Gastrocnemius medialis (tissue), 4 donors: ENCODE measurements around the gene CACNA2D3. TPM values are rescaled to one million over a fixed set of nuclear protein-coding genes. Genes with fewer than 3 reads are reported as not detected.

Source experiments
- ATAC-seq, 2 donors: fragments of 150-250 bp; one replicate each; pipeline ENCODE4 v1.9.1; 2016
- DNase-seq, 2 donors: peaks; one replicate each; pipeline ENCODE4 v3.0.0-alpha.2; 2019
- H3K27ac ChIP-seq, 4 donors: fragments of 200-600 bp; sonication (generic); 1 replicate in 1 of 4; 2 replicates in 3 of 4; pipeline ENCODE4 v1.5.1; 2016 to 2018; ENCODE audit warnings: mild to moderate bottlenecking in 2 of 4, moderate library complexity in 1 of 4
- H3K27me3 ChIP-seq, 3 donors: fragments of 200-600 bp; sonication (generic) in 2 of 3; 1 replicate in 1 of 3; 2 replicates in 2 of 3; pipeline versions ENCODE4 v1.5.1 to v1.6.0; 2016 to 2019; ENCODE audit warnings: mild to moderate bottlenecking in 1 of 3, moderate library complexity in 1 of 3
- H3K36me3 ChIP-seq, 2 donors: fragments of 200-600 bp; sonication (generic) in 1 of 2; one replicate each; pipeline ENCODE4 v1.5.1; 2017 to 2018
- H3K4me1 ChIP-seq, 2 donors: fragments of 200-600 bp; sonication (generic) in 1 of 2; one replicate each; pipeline ENCODE4 v1.5.1; 2016 to 2017; ENCODE audit warnings: mild to moderate bottlenecking in 2 of 2
- H3K4me3 ChIP-seq, 4 donors: fragments of 200-600 bp; sonication (generic) in 3 of 4; 1 replicate in 1 of 4; 2 replicates in 3 of 4; pipeline ENCODE4 v1.5.1; 2016 to 2019; ENCODE audit warnings: mild to moderate bottlenecking in 2 of 4
- H3K9me3 ChIP-seq, 3 donors: fragments of 200-600 bp; sonication (generic) in 2 of 3; 1 replicate in 1 of 3; 2 replicates in 2 of 3; pipeline ENCODE4 v1.5.1; 2016 to 2019
- POLR2A ChIP-seq, 2 donors: fragments of 450-650 bp; IDR thresholded peaks; one replicate each; pipeline ENCODE4 v1.6.1; 2017; ENCODE audit warnings: antibody characterized with exemption in 2 of 2, mild to moderate bottlenecking in 2 of 2, moderate library complexity in 2 of 2
- in situ Hi-C, 4 donors: fragments of 200-750 bp; cut with MboI; loops; one replicate each; pipeline versions ENCODE4 v1.15.0 to v1.8.0; 2017; ENCODE audit warnings: low sequenced_read_pairs in 4 of 4
- intact Hi-C: fragments of 100-400 bp; cut with DNase I; formaldehyde crosslinking; loops from one replicate; pipeline ENCODE4 v1.15.1; 2023; ENCODE audit warnings: low total_unique reads
- total RNA-seq, 4 donors: library from RNA; depleted of rRNA; stranded (reverse); fragments of >200 nt; gene quantifications; one replicate each; pipeline versions ENCODE4 v1.1.0 to v1.2.3, GENCODE V29; 2016
- TF ChIP-seq, protein P1 (sequence below), 5 experiments: fragments of 450-650 bp in 3 of 5; fragments of 200-600 bp in 2 of 5; sonication (generic) in 2 of 5; IDR thresholded peaks in 4 of 5; conservative IDR thresholded peaks in 1 of 5; 1 replicate in 4 of 5; 2 replicates in 1 of 5; pipeline ENCODE4 v1.5.1; 2016 to 2019; ENCODE audit warnings: antibody characterized with exemption in 5 of 5, mild to moderate bottlenecking in 3 of 5, moderate library complexity in 3 of 5

CACNA2D3 gene
- total RNA-seq, 4 donors from 2014 or later, result 4.7 to 14.4 (median 7.1) TPM

GRCh38 chr3:54844211-54844610 is 721.9 kb downstream of the CACNA2D3 start:
- intact Hi-C loops, result no loop called here
- H3K27ac ChIP-seq, result no peak overlapping the region
- H3K27me3 ChIP-seq, result no peaks in the 10 kb centered on the region
- DNase-seq (no peak), ATAC-seq (no peak)
- no peaks in the 10 kb centered on the region for H3K36me3 ChIP-seq
- H3K4me3 ChIP-seq, result no peak overlapping the region
- no peaks in the 10 kb centered on the region for H3K9me3 ChIP-seq
- no peaks in the 10 kb centered on the region for H3K4me1 ChIP-seq
- TF ChIP-seq, protein P1, sequence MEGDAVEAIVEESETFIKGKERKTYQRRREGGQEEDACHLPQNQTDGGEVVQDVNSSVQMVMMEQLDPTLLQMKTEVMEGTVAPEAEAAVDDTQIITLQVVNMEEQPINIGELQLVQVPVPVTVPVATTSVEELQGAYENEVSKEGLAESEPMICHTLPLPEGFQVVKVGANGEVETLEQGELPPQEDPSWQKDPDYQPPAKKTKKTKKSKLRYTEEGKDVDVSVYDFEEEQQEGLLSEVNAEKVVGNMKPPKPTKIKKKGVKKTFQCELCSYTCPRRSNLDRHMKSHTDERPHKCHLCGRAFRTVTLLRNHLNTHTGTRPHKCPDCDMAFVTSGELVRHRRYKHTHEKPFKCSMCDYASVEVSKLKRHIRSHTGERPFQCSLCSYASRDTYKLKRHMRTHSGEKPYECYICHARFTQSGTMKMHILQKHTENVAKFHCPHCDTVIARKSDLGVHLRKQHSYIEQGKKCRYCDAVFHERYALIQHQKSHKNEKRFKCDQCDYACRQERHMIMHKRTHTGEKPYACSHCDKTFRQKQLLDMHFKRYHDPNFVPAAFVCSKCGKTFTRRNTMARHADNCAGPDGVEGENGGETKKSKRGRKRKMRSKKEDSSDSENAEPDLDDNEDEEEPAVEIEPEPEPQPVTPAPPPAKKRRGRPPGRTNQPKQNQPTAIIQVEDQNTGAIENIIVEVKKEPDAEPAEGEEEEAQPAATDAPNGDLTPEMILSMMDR (IDR thresholded peaks at IDR 0.05 in 4 of 5, conservative IDR thresholded peaks at IDR 0.05 in 1 of 5), result no peak
- TF ChIP-seq POLR2A (IDR thresholded peaks at IDR 0.05), result no peak
- in situ Hi-C loops, result loop anchor here in 2 of 4 donors (10.0 to 25.0 kb wide), 2 partner anchors 331 to 1418 kb away; no protein-coding TSS in a partner anchor

- Histone ChIP-seq H3K27me3 (no peaks in the 10 kb centered on the region), H3K36me3 (no peaks in the 10 kb centered on the region), H3K27ac (no peak overlapping the region), H3K4me3 (no peak overlapping the region), H3K4me1 (no peaks in the 10 kb centered on the region), H3K9me3 (no peaks in the 10 kb centered on the region)
- DNase-seq (no peak), ATAC-seq (no peak)
- in situ Hi-C loops (loop anchor here in 2 of 4 donors (10.0 to 25.0 kb wide), 2 partner anchors 330 to 1417 kb away; no protein-coding TSS in a partner anchor), intact Hi-C loops (no loop called here)
- TF ChIP-seq, protein P1 (IDR thresholded peaks at IDR 0.05 in 4 of 5, conservative IDR thresholded peaks at IDR 0.05 in 1 of 5), result no peak
- no peak for TF ChIP-seq POLR2A (IDR thresholded peaks at IDR 0.05)
These were observed 722.7 kb downstream of the CACNA2D3 start for GRCh38 chr3:54845011-54845410.

- DNase-seq, result no peak
- intact Hi-C loops (no loop called here), in situ Hi-C loops (loop anchor here in 2 of 4 donors (10.0 to 25.0 kb wide), 2 partner anchors 329 to 1417 kb away; no protein-coding TSS in a partner anchor)
- Histone ChIP-seq H3K9me3 (no peaks in the 10 kb centered on the region), H3K27ac (no peak overlapping the region), H3K27me3 (no peaks in the 10 kb centered on the region), H3K4me1 (no peaks in the 10 kb centered on the region), H3K4me3 (no peak overlapping the region), H3K36me3 (no peaks in the 10 kb centered on the region)
- ATAC-seq, result no peak
- TF ChIP-seq, protein P1 (IDR thresholded peaks at IDR 0.05 in 4 of 5, conservative IDR thresholded peaks at IDR 0.05 in 1 of 5), result no peak
- no peak for TF ChIP-seq POLR2A (IDR thresholded peaks at IDR 0.05)
These were observed 723.2 kb downstream of the CACNA2D3 start for GRCh38 chr3:54845551-54845950.

- intact Hi-C loops (no loop called here), in situ Hi-C loops (loop anchor here in 2 of 4 donors (10.0 to 25.0 kb wide), 2 partner anchors 329 to 1416 kb away; no protein-coding TSS in a partner anchor)
- Histone ChIP-seq H3K36me3 (no peaks in the 10 kb centered on the region), H3K4me1 (no peaks in the 10 kb centered on the region), H3K27me3 (no peaks in the 10 kb centered on the region), H3K27ac (no peak overlapping the region), H3K9me3 (no peaks in the 10 kb centered on the region), H3K4me3 (no peak overlapping the region)
- ATAC-seq, result no peak
- no peak for TF ChIP-seq POLR2A (IDR thresholded peaks at IDR 0.05)
- TF ChIP-seq, protein P1 (IDR thresholded peaks at IDR 0.05 in 4 of 5, conservative IDR thresholded peaks at IDR 0.05 in 1 of 5), result no peak
- DNase-seq, result no peak
These were observed 723.8 kb downstream of the CACNA2D3 start for GRCh38 chr3:54846119-54846518.

DNA sequence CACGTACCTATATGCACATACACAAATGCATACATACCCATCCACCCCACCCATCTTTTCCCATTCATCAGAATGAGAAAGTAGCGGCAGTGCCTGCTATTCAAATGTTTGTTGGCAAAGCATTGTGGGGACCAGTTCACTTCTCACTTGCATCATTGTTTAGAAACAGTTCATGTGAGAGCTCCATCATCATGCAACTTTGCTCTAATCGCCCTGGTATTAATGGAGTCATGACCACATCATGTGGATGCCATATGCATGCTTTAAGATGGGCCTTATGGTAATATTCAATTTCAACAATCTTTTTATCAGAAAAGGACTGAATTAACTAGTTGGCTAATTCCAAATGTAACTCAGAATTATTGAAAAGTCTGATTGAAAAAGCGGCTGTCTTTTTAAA is 725.0 kb downstream of the CACNA2D3 start:
- TF ChIP-seq, protein P1 (IDR thresholded peaks at IDR 0.05 in 4 of 5, conservative IDR thresholded peaks at IDR 0.05 in 1 of 5), result no peak
- no peak for TF ChIP-seq POLR2A (IDR thresholded peaks at IDR 0.05)
- in situ Hi-C loops, result loop anchor here in 2 of 4 donors (10.0 to 25.0 kb wide), 2 partner anchors 327 to 1415 kb away; no protein-coding TSS in a partner anchor

More for the DNA sequence above, 725.0 kb downstream of the CACNA2D3 start:
- H3K4me1 ChIP-seq, result no peaks in the 10 kb centered on the region
- no peaks in the 10 kb centered on the region for H3K27me3 ChIP-seq
- no peak overlapping the region for H3K27ac ChIP-seq
- H3K4me3 ChIP-seq, result no peak overlapping the region
- intact Hi-C loops, result no loop called here
- DNase-seq (no peak), ATAC-seq (no peak)
- no peaks in the 10 kb centered on the region for H3K36me3 ChIP-seq
- no peaks in the 10 kb centered on the region for H3K9me3 ChIP-seq
